IgD-negative memory B cell (primary cell): ENCODE measurements around the gene SNX17. TPM values are rescaled to one million over a fixed set of nuclear protein-coding genes. Genes with fewer than 3 reads are reported as not detected.

Experiments
- H3K27ac Mint-ChIP-seq, 3 donors: one replicate each; pipeline ENCODE4 v1.8.0; 2020 to 2022; ENCODE audit warnings: mild to moderate bottlenecking in 3 of 3, mixed read lengths in 3 of 3, moderate library complexity in 1 of 3
- H3K27me3 Mint-ChIP-seq: one replicate; pipeline ENCODE4 v1.8.0; 2021; ENCODE audit warnings: mixed read lengths
- H3K36me3 Mint-ChIP-seq: one replicate; pipeline ENCODE4 v1.8.0; 2020; ENCODE audit warnings: mild to moderate bottlenecking, mixed read lengths
- H3K4me1 Mint-ChIP-seq, 3 donors: one replicate each; pipeline ENCODE4 v1.8.0; 2020 to 2022; ENCODE audit warnings: mixed read lengths in 3 of 3, mild to moderate bottlenecking in 1 of 3
- H3K4me3 Mint-ChIP-seq, 4 donors: one replicate each; pipeline ENCODE4 v1.8.0; 2020 to 2022; ENCODE audit warnings: mild to moderate bottlenecking in 4 of 4, mixed read lengths in 4 of 4, moderate library complexity in 3 of 4
- H3K9me3 Mint-ChIP-seq, 3 donors: one replicate each; pipeline ENCODE4 v1.8.0; 2020 to 2021; ENCODE audit warnings: mixed read lengths in 3 of 3, mild to moderate bottlenecking in 1 of 3
- polyA plus RNA-seq: library from polyadenylated mRNA; unstranded; fragments of 300-500 nt; fragmentation: Illumina TruSeq; gene quantifications from one replicate; pipeline ENCODE4 v1.2.3, GENCODE V29; 2021

SNX17 gene
- polyA plus RNA-seq, 1 donor from 2014 or later, result 219 TPM

- Mint-ChIP-seq H3K4me1 (peaks cover 46 to 51% (median 50%) of the 10 kb centered on the region in 3 donors), H3K27me3 (no peaks in the 10 kb centered on the region), H3K9me3 (no peaks in the 10 kb centered on the region), H3K27ac (peak overlapping the region in 1 of 3 donors; percentile 65), H3K36me3 (peaks cover 3% of the 10 kb centered on the region), H3K4me3 (peak overlapping the region in 2 of 4 donors; percentile 10 to 60)
Measured at GRCh38 chr2:27353762-27354596, 16.4 kb upstream of the SNX17 start.

DNA sequence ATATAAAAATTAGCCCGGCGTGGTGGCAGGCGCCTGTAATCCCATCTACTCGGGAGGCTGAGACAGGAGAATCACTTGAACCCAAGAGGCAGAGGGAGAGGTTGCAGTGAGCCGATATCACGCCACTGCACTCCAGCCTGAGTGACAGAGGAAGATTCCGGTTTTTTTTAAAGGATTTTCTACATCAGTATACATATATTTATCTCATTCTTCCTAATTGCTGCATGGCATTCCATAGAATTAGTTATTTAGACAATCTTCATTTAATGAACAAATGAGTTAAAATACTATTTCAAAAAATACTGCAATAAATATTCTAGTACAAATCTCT, 15.9 kb upstream of the SNX17 start:
- no peaks in the 10 kb centered on the region for H3K27me3 Mint-ChIP-seq
- peak overlapping the region in 1 of 3 donors; percentile 65 for H3K27ac Mint-ChIP-seq
- no peaks in the 10 kb centered on the region for H3K9me3 Mint-ChIP-seq
- peaks cover 44 to 51% (median 50%) of the 10 kb centered on the region in 3 donors for H3K4me1 Mint-ChIP-seq
- H3K4me3 Mint-ChIP-seq, result peak overlapping the region in 3 of 4 donors; percentile 10 to 98 (median 60)
- peaks cover 3% of the 10 kb centered on the region for H3K36me3 Mint-ChIP-seq

- H3K36me3 Mint-ChIP-seq, result no peaks in the 10 kb centered on the region
- peak overlapping the region; percentile 95 to 99 (median 98) for H3K4me3 Mint-ChIP-seq
- peaks cover 37 to 46% (median 44%) of the 10 kb centered on the region in 3 donors for H3K4me1 Mint-ChIP-seq
- peak overlapping the region; percentile 95 to 99 (median 98) for H3K27ac Mint-ChIP-seq
- no peaks in the 10 kb centered on the region for H3K9me3 Mint-ChIP-seq
- no peaks in the 10 kb centered on the region for H3K27me3 Mint-ChIP-seq
Measured at GRCh38 chr2:27356056-27356381, 14.4 kb upstream of the SNX17 start.

GRCh38 chr2:27356382-27357181, 13.8 kb upstream of the SNX17 start, which contains the start of gene GTF3C2:
GTF3C2 (minus strand) TSS chr2:27356764; CDS start chr2:27343554, 13,210 bp downstream.
- Mint-ChIP-seq H3K27me3 (no peaks in the 10 kb centered on the region), H3K4me3 (peak within 1 kb of the TSS; percentile 95 to 99 (median 98)), H3K4me1 (peaks cover 34 to 44% (median 41%) of the 10 kb centered on the region in 3 donors), H3K27ac (peak within 1 kb of the TSS; percentile 95 to 99 (median 98)), H3K36me3 (no peaks in the 10 kb centered on the region), H3K9me3 (no peaks in the 10 kb centered on the region)

DNA sequence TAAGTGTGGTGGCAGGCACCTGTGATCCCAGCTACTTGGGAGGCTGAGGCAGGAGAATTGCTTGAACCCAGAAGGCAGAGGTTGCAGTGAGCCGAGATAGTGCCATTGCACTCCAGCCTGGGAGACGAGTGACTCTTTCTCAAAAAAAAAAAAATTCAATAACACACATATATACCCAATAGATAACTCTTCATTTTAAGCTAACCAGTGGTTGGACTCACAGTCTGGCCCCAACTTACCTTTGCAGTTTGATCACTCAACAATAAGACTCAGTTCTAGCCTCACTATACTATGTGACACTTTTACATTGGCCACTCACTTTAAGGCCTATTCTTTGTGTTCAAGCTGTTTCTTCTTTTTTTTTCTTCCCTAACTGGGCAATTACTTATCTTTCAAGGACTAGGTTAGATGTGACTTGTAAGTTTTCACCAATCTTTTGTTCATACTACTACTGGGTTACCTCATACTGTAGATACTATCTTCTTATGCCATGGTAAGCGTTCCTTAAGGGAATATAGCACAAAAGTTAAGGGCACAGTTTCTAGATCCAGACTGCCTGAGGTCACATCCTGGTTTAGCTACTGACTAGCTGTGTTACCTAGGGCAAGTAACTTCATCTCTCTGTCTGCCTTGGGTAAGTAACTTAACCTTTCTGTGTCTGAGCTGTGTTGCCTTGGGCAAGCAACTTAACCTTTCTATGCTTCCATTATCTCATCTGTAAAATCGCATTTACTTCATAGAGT, 7.6 kb upstream of the SNX17 start:
- no peaks in the 10 kb centered on the region for H3K27me3 Mint-ChIP-seq
- H3K4me1 Mint-ChIP-seq, result peaks cover 4 to 8% (median 7%) of the 10 kb centered on the region in 3 donors
- H3K4me3 Mint-ChIP-seq, result peak overlapping the region in 1 of 4 donors; percentile 19
- no peaks in the 10 kb centered on the region for H3K9me3 Mint-ChIP-seq
- H3K27ac Mint-ChIP-seq, result no peak overlapping the region
- peaks cover 3% of the 10 kb centered on the region for H3K36me3 Mint-ChIP-seq

GRCh38 chr2:27363933-27364332, 6.5 kb upstream of the SNX17 start:
- Mint-ChIP-seq H3K9me3 (no peaks in the 10 kb centered on the region), H3K4me1 (peaks cover 0 to 7% (median 3%) of the 10 kb centered on the region in 3 donors), H3K27me3 (no peaks in the 10 kb centered on the region), H3K36me3 (peaks cover 3% of the 10 kb centered on the region), H3K27ac (peak overlapping the region in 2 of 3 donors; percentile 63 to 65), H3K4me3 (peak overlapping the region in 1 of 4 donors; percentile 43)

- Mint-ChIP-seq H3K36me3 (peaks cover 4% of the 10 kb centered on the region), H3K4me1 (peaks cover 17 to 26% (median 25%) of the 10 kb centered on the region in 3 donors), H3K27me3 (no peaks in the 10 kb centered on the region), H3K9me3 (no peaks in the 10 kb centered on the region), H3K27ac (peak overlapping the region; percentile 71 to 95 (median 91)), H3K4me3 (peak overlapping the region; percentile 84 to 100 (median 95))
Measured at GRCh38 chr2:27369471-27370025, 868 bp upstream of the SNX17 start.

DNA sequence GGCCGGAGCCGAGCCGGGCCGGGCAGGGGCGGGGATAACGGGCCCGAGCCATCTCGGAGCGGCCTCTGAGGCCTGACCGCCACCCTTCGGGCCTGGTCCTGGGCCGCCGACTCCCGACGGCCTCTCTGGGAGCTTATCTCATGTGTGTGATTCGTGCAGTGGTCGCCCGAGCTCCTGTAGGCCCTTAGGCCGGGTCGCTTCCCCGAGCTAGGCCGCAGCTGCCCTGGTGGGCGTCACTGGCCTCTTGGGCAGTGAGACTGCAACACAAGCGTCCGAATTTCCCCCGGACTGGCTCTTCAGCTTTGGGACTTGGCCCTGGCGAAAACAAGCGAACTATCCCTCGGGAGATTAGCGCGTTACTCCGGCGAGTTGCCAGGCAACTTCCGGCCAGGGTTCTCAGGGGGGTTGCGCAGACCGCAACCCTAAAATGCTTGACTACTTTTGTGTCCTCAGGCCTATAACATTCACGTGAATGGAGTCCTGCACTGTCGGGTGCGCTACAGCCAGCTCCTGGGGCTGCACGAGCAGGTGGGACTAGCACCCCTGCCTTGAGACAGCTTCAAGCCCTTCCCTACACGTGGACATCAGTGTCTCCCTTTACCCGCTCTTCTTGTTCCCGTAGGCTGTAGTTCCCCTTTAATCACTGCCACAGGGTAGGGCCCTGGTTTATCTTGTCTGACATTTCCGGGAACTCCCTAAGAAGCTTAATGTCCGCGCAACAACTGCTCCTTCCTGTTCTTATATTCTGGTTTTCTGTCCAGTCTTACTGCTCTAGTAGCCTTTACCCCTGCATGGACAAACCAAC, 602 bp downstream of the SNX17 start:
- Mint-ChIP-seq H3K36me3 (peaks cover 4% of the 10 kb centered on the region), H3K4me1 (peaks cover 17 to 26% (median 25%) of the 10 kb centered on the region in 3 donors), H3K27me3 (no peaks in the 10 kb centered on the region), H3K27ac (peak overlapping the region; percentile 71 to 99 (median 95)), H3K4me3 (peak overlapping the region; percentile 84 to 100 (median 96)), H3K9me3 (no peaks in the 10 kb centered on the region)

DNA sequence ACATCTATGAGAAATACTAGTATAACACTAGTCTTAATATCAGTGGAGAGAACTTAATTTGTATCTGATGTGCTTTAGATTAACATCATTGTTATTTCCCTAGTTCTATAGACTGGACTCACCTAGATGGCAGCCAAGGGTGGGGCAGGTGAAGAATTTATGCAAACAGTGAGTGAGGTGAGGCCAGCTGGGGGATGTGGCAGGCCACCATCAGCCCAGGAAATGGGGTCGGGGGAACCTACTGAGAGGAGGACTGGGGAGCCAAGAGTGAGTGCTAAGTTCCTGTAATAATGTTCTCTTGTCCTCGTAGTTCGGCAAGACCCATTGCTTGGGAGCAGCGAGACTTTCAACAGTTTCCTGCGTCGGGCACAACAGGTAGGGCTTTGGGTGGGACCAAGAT, 2.5 kb downstream of the SNX17 start:
- peaks cover 17 to 26% (median 25%) of the 10 kb centered on the region in 3 donors for H3K4me1 Mint-ChIP-seq
- H3K9me3 Mint-ChIP-seq, result no peaks in the 10 kb centered on the region
- peak overlapping the region; percentile 57 to 94 (median 86) for H3K27ac Mint-ChIP-seq
- H3K4me3 Mint-ChIP-seq, result peak overlapping the region in 2 of 4 donors; percentile 46 to 77
- peaks cover 1% of the 10 kb centered on the region for H3K36me3 Mint-ChIP-seq
- H3K27me3 Mint-ChIP-seq, result no peaks in the 10 kb centered on the region

DNA sequence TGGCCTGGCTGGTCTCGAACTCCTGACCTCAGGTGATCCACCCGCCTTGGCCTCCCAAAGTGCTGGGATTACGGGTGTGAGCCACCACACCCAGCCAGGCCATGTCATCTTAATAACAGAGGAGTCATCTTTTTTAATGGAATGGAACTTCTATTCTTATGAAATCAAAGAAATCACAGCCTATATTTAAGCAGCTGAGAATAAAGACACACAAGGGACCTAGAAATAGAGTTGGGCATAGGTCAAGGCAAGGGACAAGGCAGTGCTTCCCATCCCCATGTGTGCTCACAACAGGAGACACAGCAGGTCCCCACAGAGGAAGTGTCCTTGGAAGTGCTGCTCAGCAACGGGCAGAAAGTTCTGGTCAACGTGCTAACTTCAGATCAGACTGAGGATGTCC, 3.2 kb downstream of the SNX17 start:
- H3K36me3 Mint-ChIP-seq, result peaks cover 1% of the 10 kb centered on the region
- H3K27me3 Mint-ChIP-seq, result no peaks in the 10 kb centered on the region
- peak overlapping the region in 1 of 4 donors; percentile 77 for H3K4me3 Mint-ChIP-seq
- H3K4me1 Mint-ChIP-seq, result peaks cover 17 to 24% (median 21%) of the 10 kb centered on the region in 3 donors
- peak overlapping the region in 1 of 3 donors; percentile 53 for H3K27ac Mint-ChIP-seq
- no peaks in the 10 kb centered on the region for H3K9me3 Mint-ChIP-seq

DNA sequence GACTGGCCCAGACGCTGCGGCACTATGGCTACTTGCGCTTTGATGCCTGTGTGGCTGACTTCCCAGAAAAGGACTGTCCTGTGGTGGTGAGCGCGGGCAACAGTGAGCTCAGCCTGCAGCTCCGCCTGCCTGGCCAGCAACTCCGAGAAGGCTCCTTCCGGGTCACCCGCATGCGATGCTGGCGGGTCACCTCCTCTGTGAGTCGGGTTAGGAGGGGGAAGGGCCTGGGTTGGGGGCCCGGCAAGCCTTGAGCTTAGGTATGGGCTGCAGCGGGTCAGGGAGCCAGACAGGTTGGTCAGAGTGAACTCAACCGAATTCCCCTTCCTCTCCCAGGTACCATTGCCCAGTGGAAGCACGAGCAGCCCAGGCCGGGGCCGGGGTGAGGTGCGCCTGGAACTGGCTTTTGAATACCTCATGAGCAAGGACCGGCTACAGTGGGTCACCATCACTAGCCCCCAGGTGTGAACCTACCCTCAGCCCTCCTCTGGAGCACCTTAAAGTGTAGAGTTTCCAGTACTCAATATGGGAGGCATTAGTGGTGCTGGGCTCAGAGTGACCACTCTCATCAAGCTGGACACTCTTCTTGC, 5.2 kb downstream of the SNX17 start:
- H3K27me3 Mint-ChIP-seq, result no peaks in the 10 kb centered on the region
- H3K4me3 Mint-ChIP-seq, result peak overlapping the region in 1 of 4 donors; percentile 69
- H3K4me1 Mint-ChIP-seq, result peaks cover 23 to 25% (median 24%) of the 10 kb centered on the region in 3 donors
- no peaks in the 10 kb centered on the region for H3K9me3 Mint-ChIP-seq
- peaks cover under 1% of the 10 kb centered on the region for H3K36me3 Mint-ChIP-seq
- no peak overlapping the region for H3K27ac Mint-ChIP-seq

DNA sequence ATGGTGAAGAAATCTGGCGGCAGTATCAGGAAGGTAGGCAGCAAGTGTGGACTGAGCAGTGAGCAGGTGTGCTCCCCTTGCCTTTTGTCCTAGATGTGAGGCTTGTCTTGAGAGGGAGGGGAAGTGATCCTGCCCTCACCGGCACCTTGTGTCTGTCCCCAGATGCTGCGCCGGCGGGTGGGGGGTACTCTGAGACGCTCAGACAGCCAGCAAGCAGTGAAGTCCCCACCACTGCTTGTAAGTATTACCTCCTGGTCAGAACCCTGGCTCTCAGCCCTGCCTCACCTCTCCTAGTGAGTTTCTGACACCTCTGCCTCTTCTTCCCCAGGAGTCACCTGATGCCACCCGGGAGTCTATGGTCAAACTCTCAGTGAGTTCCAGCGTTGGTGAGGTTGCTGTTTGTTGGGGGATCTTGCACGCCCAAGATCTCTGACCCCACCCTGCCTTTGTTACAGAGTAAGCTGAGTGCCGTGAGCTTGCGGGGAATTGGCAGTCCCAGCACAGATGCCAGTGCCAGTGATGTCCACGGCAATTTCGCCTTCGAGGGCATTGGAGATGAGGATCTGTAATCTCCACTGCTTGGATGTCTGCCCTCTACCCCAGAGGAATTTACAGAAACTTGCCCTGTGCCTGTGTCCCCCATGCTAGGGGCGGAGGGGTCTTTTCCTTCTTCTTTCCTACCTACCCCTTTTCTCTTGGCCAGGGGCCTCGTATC, 5.9 kb downstream of the SNX17 start:
- Mint-ChIP-seq H3K27ac (no peak overlapping the region), H3K4me3 (peak overlapping the region in 1 of 4 donors; percentile 69), H3K27me3 (no peaks in the 10 kb centered on the region), H3K36me3 (peaks cover 2% of the 10 kb centered on the region), H3K9me3 (no peaks in the 10 kb centered on the region), H3K4me1 (peaks cover 25 to 29% (median 28%) of the 10 kb centered on the region in 3 donors)
